Measurements from ENCODE around the gene CCDC78. TPM values are rescaled to one million over a fixed set of nuclear protein-coding genes. Genes with fewer than 3 reads are reported as not detected.
"Not testable (repeated sequence)": the region's sequence is repeated elsewhere in the genome, so short reads cannot be mapped to it uniquely, and the experiment has no call there.

The CCDC78 gene
- total RNA-seq, 1 experiment from 2014 or later: 5.0 TPM

DNA sequence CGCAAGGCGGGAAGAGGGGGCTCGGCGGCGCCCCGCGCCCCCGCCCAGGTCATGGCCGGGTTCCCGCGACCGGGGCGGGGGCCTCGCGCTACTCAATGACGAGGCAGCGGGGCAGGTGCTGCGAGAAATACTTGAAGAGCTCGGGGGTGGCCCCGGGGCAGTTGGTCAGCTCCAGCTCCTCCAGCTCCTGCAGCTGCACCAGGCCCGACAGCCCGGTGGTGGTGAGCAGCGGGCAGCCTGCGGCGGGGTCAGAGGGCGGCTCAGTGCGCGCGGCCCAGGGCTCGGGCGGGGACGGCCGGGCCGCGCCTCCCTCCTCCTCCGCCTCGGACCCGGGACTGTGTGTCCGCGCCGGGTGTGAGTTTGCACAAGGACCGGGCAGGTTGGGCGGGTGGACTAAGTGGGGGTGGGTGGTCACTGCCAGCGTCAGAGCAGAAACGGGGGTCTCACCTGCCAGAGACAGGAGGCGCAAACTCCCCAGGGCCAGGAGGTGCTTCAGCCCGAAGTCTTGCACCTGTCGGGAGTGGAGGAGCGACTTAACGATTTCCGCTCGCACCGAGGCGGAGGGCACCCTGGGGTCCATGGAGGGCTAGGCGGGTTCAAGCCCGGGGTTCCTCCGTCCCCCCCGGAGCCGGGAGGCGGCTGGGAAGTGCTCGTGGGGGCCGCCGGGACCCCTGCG, 31.9 kb downstream of the CCDC78 start:
- Histone ChIP-seq H3K4me3 (no peak overlapping the region), H3K27me3 (no peaks in the 10 kb centered on the region)
- DNase-seq: no peak

DNA sequence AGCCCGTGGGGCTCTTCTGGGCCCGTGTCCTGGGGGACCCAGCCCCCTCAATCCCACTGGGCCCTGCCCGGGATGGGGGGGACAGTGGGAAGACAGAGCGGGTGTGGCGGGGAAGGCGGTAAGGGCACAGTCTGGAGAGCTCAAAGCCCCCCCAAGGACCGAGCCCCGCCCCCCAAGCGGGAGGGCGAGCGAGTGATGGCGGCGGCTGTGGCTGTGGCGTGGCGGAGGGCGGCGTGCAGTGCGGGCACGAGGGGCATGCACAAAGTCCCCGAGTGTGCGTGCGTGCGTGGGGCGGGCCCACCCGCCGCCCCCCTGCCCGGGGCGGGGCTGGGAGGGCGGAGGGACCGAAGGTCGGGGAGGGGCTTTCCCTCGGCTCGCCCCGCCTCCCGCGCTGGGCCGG, 32.5 kb downstream of the CCDC78 start:
- no peak for DNase-seq
- Histone ChIP-seq H3K36me3 (no peaks in the 10 kb centered on the region), H3K4me1 (no peaks in the 10 kb centered on the region), H3K27ac (no peak overlapping the region), H3K4me3 (no peak overlapping the region), H3K27me3 (no peaks in the 10 kb centered on the region), H3K9me3 (replicated peaks) (no peaks in the 10 kb centered on the region)

More for the DNA sequence above, 31.9 kb downstream of the CCDC78 start:
- H3K36me3 ChIP-seq: no peaks in the 10 kb centered on the region
- H3K9me3 ChIP-seq (replicated peaks): no peaks in the 10 kb centered on the region
- no peaks in the 10 kb centered on the region for H3K4me1 ChIP-seq
- H3K27ac ChIP-seq: no peak overlapping the region

DNA sequence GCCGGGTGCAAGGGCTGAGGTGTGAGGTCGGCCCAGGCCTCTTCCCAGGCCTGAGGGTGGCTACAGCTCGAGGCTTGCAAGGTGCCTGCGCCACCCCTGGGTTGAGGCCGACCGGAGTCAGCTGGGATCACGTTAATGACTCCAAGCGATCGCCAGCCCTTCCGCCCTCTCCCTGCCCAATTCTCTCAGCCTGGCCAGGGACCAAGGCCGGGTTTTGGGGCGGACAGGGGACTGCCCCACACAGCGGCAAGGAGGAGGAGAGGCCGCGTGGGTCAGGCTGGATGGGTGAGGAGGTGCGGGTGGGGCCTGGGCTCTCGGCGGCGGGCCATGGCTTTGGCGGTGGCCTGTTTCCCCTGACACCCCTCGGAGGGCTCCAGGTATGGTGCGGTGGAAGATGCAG, 32.9 kb downstream of the CCDC78 start:
- no peak for DNase-seq
- H3K4me1 ChIP-seq: no peaks in the 10 kb centered on the region
- no peaks in the 10 kb centered on the region for H3K36me3 ChIP-seq
- no peaks in the 10 kb centered on the region for H3K27me3 ChIP-seq
- H3K4me3 ChIP-seq: no peak overlapping the region
- no peak overlapping the region for H3K27ac ChIP-seq
- H3K9me3 ChIP-seq (replicated peaks): no peaks in the 10 kb centered on the region

DNA sequence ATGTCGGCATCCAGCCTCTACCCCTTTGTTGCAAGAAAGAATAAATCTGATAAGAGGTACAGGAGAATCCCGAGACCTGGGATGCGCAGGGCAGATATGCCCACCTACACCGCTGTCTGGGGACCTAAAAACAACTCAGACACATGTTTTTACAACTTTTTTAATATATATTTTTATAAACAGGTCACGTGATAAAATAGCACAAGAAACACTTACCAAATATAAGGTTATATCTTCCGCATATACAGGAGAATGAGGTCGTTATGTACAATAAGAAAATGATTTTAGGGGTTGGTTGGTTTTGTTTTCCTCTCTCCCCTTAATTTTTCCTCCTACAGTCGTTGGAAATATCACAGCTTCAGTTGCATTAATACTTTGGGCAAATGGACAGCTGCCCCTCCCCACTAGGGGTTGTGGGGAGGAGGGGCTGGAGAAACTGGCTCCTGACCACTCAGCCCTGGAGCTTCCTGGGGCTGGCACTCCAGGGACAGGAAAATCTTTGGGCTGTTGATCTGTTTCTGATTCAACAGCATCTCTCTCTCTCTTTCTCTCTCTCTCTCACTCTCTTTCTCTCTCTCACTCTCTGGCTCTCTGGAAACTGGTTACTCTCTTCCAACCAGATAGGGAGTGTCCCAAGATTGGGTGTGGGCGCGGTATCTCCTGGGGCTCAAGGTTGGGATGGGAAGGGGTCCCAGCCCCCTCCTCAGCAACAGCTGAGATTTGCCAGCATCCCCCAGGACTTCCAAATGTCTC, 33.7 kb downstream of the CCDC78 start:
- no peaks in the 10 kb centered on the region for H3K36me3 ChIP-seq
- no peak overlapping the region for H3K27ac ChIP-seq
- H3K9me3 ChIP-seq (replicated peaks): no peaks in the 10 kb centered on the region
- H3K4me1 ChIP-seq: no peaks in the 10 kb centered on the region
- no peaks in the 10 kb centered on the region for H3K27me3 ChIP-seq
- no peak for DNase-seq
- H3K4me3 ChIP-seq: no peak overlapping the region

DNA sequence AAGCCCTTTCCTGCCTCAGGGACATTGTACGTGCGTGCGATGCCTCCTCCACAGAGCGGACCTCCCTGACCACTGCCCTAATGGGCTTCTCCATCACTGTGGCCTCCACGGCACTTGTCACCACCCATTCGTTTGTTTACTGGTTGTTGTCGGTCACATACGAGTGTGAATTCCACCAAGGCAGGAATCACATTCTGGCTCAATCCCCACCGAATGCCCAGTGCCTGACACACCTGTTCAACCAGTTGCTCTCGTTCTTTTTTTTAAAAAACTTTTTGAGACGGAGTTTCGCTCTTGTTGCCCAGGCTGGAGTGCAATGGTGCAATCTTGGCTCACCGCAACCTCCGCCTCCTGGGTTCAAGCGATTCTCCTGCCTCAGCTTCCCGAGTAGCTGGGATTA, 35.0 kb downstream of the CCDC78 start:
- not testable (repeated sequence) for H3K27me3 ChIP-seq; H3K4me3 ChIP-seq; DNase-seq; H3K4me1 ChIP-seq; H3K27ac ChIP-seq; H3K36me3 ChIP-seq; H3K9me3 ChIP-seq (replicated peaks)

DNA sequence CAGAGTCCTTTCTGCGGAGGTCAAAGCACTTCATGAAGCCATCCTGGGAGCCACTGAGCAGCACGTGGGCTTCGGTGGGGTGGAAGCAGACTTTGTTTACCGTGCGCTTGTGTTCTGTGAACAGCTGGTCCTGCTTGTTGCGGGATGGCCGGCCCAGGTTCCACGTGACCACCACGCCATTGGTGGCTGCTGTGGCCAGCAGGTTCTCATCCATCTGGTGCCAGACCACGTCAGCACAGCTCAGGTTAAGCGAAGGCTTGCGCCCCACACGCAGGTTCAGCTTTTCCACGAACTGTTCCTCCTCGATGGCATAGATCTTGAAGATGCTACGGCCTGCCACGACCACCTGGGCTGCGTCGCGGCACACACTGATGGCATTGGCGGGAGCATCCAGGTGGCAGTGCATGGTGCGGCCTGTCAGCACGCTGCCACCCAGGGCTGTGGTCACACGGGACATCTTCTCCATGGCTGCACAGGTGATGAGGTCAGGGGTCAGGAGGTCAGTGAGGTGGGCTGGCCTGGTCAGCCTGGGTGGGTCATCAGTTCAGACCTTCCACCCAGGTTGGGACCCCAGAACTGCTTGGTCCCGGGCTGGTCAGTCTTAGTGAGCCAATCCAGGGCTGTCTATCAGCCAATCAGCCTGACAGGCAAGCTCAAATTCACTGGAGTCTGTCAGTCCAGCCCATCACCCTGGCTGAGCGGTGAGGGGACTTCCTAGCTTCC, 36.9 kb downstream of the CCDC78 start:
- H3K27me3 ChIP-seq: no peaks in the 10 kb centered on the region

DNA sequence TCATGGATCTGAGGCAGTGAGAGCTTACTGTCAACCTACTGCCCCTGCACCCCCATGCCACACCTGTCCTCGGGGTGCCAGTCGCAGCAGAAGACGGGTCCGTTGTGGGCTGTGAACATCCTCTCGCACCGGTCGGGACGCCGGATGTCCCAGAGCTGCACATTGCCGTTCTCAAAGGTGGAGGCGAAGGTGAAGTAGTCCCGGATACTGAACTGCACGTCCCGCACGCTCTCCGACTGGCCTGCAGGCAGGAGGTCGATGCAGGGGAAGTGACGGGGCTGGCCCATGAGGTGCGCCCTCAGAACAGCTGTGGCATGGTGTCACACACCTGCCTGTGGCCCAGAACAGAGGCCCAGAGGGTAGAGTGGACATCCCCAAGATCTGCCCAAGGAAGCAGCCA, 38.7 kb downstream of the CCDC78 start:
- Histone ChIP-seq H3K9me3 (replicated peaks) (no peaks in the 10 kb centered on the region), H3K4me1 (no peaks in the 10 kb centered on the region; the same call in 1 of the 2 replicates), H3K4me3 (no peak overlapping the region), H3K36me3 (peaks cover 10% of the 10 kb centered on the region), H3K27ac (no peak overlapping the region), H3K27me3 (no peaks in the 10 kb centered on the region)
- DNase-seq: no peak

More for the DNA sequence above, 36.9 kb downstream of the CCDC78 start:
- H3K36me3 ChIP-seq: peaks cover 3% of the 10 kb centered on the region; the same call in 1 of the 2 replicates
- no peaks in the 10 kb centered on the region for H3K9me3 ChIP-seq (replicated peaks)
- H3K4me1 ChIP-seq: no peaks in the 10 kb centered on the region
- peak overlapping the region; percentile 72 for H3K4me3 ChIP-seq
- DNase-seq: no peak
- H3K27ac ChIP-seq: peak overlapping the region; percentile 57; the same call in 1 of the 2 replicates

DNA sequence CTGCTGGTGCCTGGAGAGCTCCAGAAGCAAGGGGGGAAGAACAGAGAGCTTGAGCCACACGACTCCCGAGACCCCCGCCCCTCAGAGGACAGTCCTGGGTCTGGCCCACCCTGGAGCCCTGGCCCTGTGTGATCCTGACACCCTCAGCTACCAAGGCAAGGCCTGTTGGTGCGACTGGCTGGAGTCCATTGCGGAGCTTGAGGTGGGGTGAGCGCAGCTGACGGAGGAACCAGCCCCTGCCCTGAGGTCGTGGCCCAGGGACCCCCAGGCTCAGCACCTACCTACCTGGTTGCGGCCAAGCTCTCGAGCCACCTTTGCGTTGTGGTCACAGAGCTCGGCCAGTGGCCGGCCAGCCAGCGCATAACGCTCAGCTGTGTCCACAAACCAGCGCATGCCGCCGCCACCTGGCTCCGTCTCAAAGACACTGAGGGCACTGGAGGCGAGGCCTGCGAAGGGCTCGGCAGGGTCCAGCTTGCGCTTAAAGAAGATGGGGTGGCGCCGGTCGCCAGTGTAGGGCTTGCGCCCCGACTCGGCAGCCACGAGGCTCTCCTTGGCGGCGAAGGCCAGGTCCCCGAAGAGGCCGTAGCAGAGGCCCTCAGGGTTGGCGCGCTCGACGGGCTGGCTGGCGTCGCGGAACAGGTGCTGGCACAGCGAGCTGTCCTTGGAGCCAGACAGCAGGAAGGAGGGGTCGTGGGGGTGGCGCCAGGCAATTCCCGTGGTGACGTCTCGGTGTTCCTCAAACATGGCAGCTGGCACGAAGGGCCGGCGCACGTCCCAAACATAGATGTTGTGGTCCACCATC, 39.6 kb downstream of the CCDC78 start:
- no peak for DNase-seq
- Histone ChIP-seq H3K9me3 (replicated peaks) (no peaks in the 10 kb centered on the region), H3K27me3 (no peaks in the 10 kb centered on the region), H3K4me1 (peaks cover 5% of the 10 kb centered on the region), H3K36me3 (peaks cover 18% of the 10 kb centered on the region), H3K27ac (no peak overlapping the region), H3K4me3 (no peak overlapping the region)

DNA sequence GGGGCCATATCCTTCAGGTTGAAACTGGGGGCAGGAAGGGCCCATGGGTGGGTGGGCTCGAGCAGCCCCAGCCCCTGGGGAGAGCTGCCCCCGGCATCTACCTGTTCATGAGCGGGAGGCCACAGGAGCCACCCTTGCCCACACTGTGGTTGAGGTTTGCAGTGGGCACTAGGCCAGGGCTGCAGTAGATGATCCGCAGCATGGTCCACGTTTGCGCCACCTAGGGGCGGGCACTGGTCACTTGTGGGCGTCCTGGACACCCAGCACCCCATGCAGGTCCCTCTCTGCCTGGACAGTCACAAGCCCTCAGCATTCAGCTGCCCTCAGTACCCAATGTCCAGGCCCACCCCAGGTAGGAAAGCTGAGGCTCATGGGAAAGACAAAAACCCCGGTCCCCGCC, 40.3 kb downstream of the CCDC78 start:
- peak in 1 of 2 experiments; percentile 49 for DNase-seq
- no peak overlapping the region for H3K4me3 ChIP-seq
- no peaks in the 10 kb centered on the region for H3K9me3 ChIP-seq (replicated peaks)
- peaks cover 10% of the 10 kb centered on the region for H3K4me1 ChIP-seq
- H3K27me3 ChIP-seq: no peaks in the 10 kb centered on the region
- H3K36me3 ChIP-seq: peaks cover 20% of the 10 kb centered on the region
- no peak overlapping the region for H3K27ac ChIP-seq

DNA sequence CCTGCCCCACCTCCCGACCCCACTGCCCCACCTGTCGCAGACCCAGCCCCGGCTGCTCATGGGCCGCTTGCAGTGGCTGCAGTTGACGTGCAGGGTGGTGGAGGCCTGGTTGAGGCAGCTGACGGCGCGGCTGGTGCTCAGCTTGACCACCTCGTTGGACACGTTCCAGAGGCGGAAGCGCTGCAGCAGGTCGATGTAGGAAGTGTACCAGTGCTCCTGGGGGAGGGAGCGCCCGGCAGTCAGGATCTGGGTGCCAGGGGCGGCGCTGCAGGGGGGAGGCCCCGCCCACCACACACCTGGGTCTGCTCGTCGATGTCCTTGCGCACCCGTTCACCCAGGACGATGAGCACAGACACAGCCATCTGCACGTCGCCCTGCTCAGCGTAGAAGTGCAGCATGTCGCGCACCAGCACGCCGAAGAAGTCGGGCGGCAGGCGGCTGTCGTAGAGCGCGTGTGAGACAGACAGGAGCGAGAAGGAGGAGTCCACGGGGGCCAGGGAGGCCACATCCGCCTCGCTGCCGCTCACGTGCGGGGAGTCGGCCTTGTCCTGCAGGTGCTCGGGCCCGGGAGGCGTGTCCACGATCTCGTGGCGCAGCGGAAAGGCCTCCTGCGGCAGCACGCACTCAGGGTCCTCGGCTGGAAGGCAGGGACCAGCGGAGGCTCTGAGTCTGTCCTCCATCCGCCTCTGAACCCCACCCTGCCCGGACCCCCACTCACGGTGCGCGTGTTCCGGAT, 41.1 kb downstream of the CCDC78 start:
- H3K4me1 ChIP-seq: peaks cover 10% of the 10 kb centered on the region
- no peak for DNase-seq
- no peaks in the 10 kb centered on the region for H3K9me3 ChIP-seq (replicated peaks)
- H3K4me3 ChIP-seq: no peak overlapping the region
- H3K27me3 ChIP-seq: no peaks in the 10 kb centered on the region
- H3K27ac ChIP-seq: no peak overlapping the region
- peaks cover 20% of the 10 kb centered on the region for H3K36me3 ChIP-seq

DNA sequence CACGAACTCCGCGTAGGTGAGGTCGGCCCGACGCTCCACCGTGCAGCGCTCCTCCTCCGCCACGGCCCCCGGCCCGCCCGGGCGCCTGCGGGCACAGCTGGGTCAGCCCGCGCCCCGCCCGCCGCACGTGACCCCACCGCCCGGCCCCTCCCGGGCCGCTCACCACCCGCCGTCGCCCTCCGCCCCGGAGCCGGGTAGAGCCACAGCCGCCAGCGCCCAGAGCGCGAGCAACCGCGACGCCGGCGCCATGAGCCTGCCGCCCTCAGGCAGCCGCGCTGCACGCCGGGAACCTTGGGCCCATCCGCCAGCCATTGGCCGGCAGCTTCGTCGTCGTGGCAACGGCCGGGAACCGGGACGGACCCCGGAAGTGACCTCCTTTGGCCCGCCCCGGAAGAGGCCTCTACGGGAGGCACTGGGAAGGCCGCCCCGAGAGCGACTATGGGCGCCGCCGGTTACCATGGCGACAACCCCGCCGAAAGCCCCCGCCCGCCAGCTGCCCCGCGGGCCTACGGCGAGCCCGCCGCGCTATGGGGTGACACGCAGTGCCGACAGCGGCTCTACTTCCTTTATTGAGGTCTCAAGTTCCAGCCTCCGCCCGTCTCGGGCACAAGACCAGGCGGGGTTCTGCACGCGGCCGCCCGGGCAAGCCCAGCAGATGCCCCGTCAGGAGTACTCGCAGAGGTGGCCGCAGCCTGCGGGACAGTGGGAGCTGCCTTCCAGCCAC, 42.0 kb downstream of the CCDC78 start, which contains the start of gene JMJD8:
TSS of gene JMJD8 (minus strand) at position 264 of the 724 bp plus-strand sequence. CDS start at position 249, 15 bp downstream.
- peak within 1 kb of the TSS; percentile 56 for H3K4me3 ChIP-seq
- no peak within 1 kb of the TSS for H3K27ac ChIP-seq
- DNase-seq: peak; percentile 96 to 97
- H3K27me3 ChIP-seq: no peaks in the 10 kb centered on the region
- H3K36me3 ChIP-seq: peaks cover 20% of the 10 kb centered on the region
- no peaks in the 10 kb centered on the region for H3K9me3 ChIP-seq (replicated peaks)
- H3K4me1 ChIP-seq: peaks cover 10% of the 10 kb centered on the region

DNA sequence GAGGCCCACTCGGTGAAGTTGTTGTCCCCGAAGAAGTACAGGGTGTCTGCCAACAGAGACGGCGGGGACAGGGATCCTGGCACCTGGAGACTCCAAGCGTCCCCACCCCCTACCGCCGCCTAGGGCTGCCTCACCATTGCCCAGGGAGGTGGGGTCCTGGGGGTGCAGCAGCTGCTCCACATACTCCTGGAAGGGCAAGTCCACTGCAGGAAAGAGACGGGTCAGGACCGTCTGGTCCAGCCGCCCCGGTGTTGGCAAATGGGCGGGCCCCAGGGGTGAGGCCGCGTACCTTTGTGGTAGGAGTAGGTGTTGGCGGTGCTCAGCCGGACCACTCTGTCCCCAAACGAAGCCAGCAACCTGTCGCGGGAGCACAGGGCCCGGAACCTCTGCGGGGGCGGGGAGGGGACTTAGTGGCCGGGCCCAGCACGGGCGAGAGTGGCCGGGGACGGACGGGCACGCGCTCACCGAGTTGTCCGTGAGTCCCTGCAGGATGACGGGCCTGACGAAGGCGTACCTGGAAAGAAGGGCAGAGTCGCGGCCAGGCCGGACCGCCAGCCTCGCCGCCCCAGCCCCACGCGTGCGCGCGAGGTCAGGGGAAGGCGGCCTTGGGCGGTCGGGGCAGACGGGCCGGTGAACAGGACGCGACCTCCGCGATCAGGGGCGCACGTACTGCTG, 42.7 kb downstream of the CCDC78 start:
- H3K36me3 ChIP-seq: peaks cover 20% of the 10 kb centered on the region
- H3K4me1 ChIP-seq: peaks cover 17% of the 10 kb centered on the region
- H3K9me3 ChIP-seq (replicated peaks): no peaks in the 10 kb centered on the region
- no peak for DNase-seq
- H3K27ac ChIP-seq: no peak overlapping the region
- H3K4me3 ChIP-seq: peak overlapping the region; percentile 56
- H3K27me3 ChIP-seq: no peaks in the 10 kb centered on the region

Measured in SJCRH30 (cell line).